T-helper 2 cell (primary cell): ENCODE data around the gene PHF2.
A peak's percentile ranks its signal among the peaks of the same experiment; 100 is the strongest.

Source experiments
- DNase-seq, 5 experiments: peaks; one replicate each; pipeline versions ENCODE4 v3.0.0 to v3.0.0-alpha.2; 2012 to 2022
- total RNA-seq, 2 donors: gene quantifications; one replicate each; lab custom pipeline; 2026; lab: John Stamatoyannopoulos, UW

Gene PHF2
- 66.5 to 67.3 reads per million in 2 donors for total RNA-seq

GRCh38 chr9:93576258-93577077, at the start of gene PHF2:
PHF2 (plus strand) TSS chr9:93576584; CDS start chr9:93576774, 190 bp downstream.
- peak in 3 of 5 experiments; percentile 8 to 55 (median 22) for DNase-seq

GRCh38 chr9:93531374-93531773, 45.0 kb upstream of the PHF2 start:
- peak in 1 of 5 experiments; percentile 40 for DNase-seq

GRCh38 chr9:93532141-93532540, 44.2 kb upstream of the PHF2 start:
- no peak for DNase-seq

GRCh38 chr9:93533863-93534262, 42.5 kb upstream of the PHF2 start:
- DNase-seq: no peak

- no peak for DNase-seq
Observed at GRCh38 chr9:93536167-93536566, 40.2 kb upstream of the PHF2 start.

- DNase-seq: no peak
Observed at GRCh38 chr9:93536874-93537273, 39.5 kb upstream of the PHF2 start.

GRCh38 chr9:93540305-93540704, 36.1 kb upstream of the PHF2 start:
- no peak for DNase-seq

GRCh38 chr9:93541005-93541404, 35.4 kb upstream of the PHF2 start:
- no peak for DNase-seq

- no peak for DNase-seq
Observed at GRCh38 chr9:93541581-93542349, 34.6 kb upstream of the PHF2 start.

- no peak for DNase-seq
Observed at GRCh38 chr9:93543117-93543516, 33.3 kb upstream of the PHF2 start.

GRCh38 chr9:93546356-93546755, 30.0 kb upstream of the PHF2 start:
- DNase-seq: no peak

GRCh38 chr9:93549611-93550010, 26.8 kb upstream of the PHF2 start:
- DNase-seq: no peak

GRCh38 chr9:93552923-93553322, 23.5 kb upstream of the PHF2 start:
- DNase-seq: no peak

GRCh38 chr9:93555370-93555769, 21.0 kb upstream of the PHF2 start:
- no peak for DNase-seq

GRCh38 chr9:93557366-93558137, 18.8 kb upstream of the PHF2 start:
- no peak for DNase-seq

- no peak for DNase-seq
Observed at GRCh38 chr9:93558503-93558902, 17.9 kb upstream of the PHF2 start.

GRCh38 chr9:93560991-93561390, 15.4 kb upstream of the PHF2 start:
- no peak for DNase-seq

- DNase-seq: no peak
Observed at GRCh38 chr9:93562157-93562556, 14.2 kb upstream of the PHF2 start.

GRCh38 chr9:93565089-93565488, 11.3 kb upstream of the PHF2 start:
- DNase-seq: peak in 1 of 5 experiments; percentile 35

- DNase-seq: peak; percentile 97 to 99 (median 98)
Observed at GRCh38 chr9:93566408-93567270, 9.7 kb upstream of the PHF2 start.

GRCh38 chr9:93567271-93567959, 9.0 kb upstream of the PHF2 start:
- DNase-seq: peak in 1 of 5 experiments; percentile 17
